OCI-LY7 (cell line): ENCODE measurements around the gene DMRT3.

Experiments
- CTCF ChIP-seq: fragments of 200-600 bp; sonication (generic); conservative IDR thresholded peaks from 2 replicates; pipeline ENCODE4 v1.5.1; 2014; ENCODE audit warnings: mild to moderate bottlenecking, antibody characterized with exemption, low read length, moderate library complexity, mixed read lengths
- EZH2phosphoT487 ChIP-seq: fragments of 200-600 bp; sonication (generic); IDR thresholded peaks from 2 replicates; pipeline ENCODE4 v1.6.1; 2018; ENCODE audit warnings: low read depth, borderline replicate concordance, mild to moderate bottlenecking, mixed run types, antibody characterized with exemption, low read length, moderate library complexity, mixed read lengths

GRCh38 chr9:1025131-1025530, 48.7 kb downstream of the DMRT3 start:
- TF ChIP-seq CTCF (no peak), EZH2phosphoT487 (no peak)
